DND-41 (cell line): ENCODE data around the gene TMSB10.

Source experiments
- EZH2 ChIP-seq: IDR thresholded peaks from 3 replicates; pipeline ENCODE4 v1.6.1; 2012; ENCODE audit warnings: borderline replicate concordance, low read depth, mild to moderate bottlenecking, moderate library complexity, low read length, inconsistent platforms; ENCODE audit not compliant: severe bottlenecking
- TF ChIP-seq, protein P1 (sequence below): IDR thresholded peaks from 2 replicates; pipeline ENCODE4 v1.5.1; 2012; ENCODE audit warnings: borderline replicate concordance, low read length, moderate library complexity, mild to moderate bottlenecking; ENCODE audit not compliant: poor library complexity, severe bottlenecking; ENCODE audit errors: extremely low read depth

DNA sequence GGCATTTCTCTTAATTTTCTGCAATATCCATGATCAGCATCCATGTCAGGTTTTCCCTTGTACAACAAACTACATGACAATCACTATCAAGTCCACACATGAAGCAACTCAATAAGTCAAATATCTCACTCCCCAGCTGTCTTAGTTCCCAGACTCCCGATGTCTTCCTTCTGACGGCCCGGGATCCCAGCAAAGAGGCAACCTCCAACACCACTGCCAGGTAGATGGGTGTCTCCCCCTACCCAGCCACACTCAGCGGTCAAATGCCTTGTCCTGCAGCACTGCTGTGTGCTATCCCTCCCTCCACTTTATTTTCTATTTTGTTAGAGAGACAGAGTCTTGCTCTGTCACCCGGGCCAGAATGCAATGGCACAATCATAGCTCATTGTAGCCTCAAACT, 47.9 kb upstream of the TMSB10 start:
- TF ChIP-seq, protein P1, sequence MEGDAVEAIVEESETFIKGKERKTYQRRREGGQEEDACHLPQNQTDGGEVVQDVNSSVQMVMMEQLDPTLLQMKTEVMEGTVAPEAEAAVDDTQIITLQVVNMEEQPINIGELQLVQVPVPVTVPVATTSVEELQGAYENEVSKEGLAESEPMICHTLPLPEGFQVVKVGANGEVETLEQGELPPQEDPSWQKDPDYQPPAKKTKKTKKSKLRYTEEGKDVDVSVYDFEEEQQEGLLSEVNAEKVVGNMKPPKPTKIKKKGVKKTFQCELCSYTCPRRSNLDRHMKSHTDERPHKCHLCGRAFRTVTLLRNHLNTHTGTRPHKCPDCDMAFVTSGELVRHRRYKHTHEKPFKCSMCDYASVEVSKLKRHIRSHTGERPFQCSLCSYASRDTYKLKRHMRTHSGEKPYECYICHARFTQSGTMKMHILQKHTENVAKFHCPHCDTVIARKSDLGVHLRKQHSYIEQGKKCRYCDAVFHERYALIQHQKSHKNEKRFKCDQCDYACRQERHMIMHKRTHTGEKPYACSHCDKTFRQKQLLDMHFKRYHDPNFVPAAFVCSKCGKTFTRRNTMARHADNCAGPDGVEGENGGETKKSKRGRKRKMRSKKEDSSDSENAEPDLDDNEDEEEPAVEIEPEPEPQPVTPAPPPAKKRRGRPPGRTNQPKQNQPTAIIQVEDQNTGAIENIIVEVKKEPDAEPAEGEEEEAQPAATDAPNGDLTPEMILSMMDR = no peak
- no peak for TF ChIP-seq EZH2
